GM06990 (cell line): ENCODE data around the gene NFIL3.

Source experiments
- DNase-seq: peaks from one replicate; pipeline ENCODE4 v3.0.0-alpha.2; 2011; ENCODE audit not compliant: insufficient read length; ENCODE audit errors: extremely low read depth
- H3K27me3 ChIP-seq: replicated peaks from 2 replicates; pipeline ENCODE4 v1.6.0; 2011; ENCODE audit warnings: low read length; ENCODE audit not compliant: control insufficient read depth, insufficient read depth
- H3K36me3 ChIP-seq: 2 replicates; pipeline ENCODE4 v1.5.1; 2011; ENCODE audit warnings: low read length; ENCODE audit not compliant: control insufficient read depth, insufficient read depth
- H3K4me3 ChIP-seq: replicated peaks from 2 replicates; pipeline ENCODE4 v1.5.1; 2011; ENCODE audit warnings: low read depth, mild to moderate bottlenecking, control low read depth, low read length
- CTCF ChIP-seq: IDR thresholded peaks from 2 replicates; pipeline ENCODE4 v1.5.1; 2011; ENCODE audit warnings: low read length, control low read depth, mild to moderate bottlenecking, inconsistent platforms; ENCODE audit not compliant: insufficient read depth, poor library complexity, severe bottlenecking

The NFIL3 gene

GRCh38 chr9:91386765-91387164, 36.9 kb downstream of the NFIL3 start:
- no peaks in the 10 kb centered on the region for H3K36me3 ChIP-seq
- no peak overlapping the region for H3K4me3 ChIP-seq
- H3K27me3 ChIP-seq, result no peaks in the 10 kb centered on the region
- no peak for TF ChIP-seq CTCF
- DNase-seq, result no peak

GRCh38 chr9:91384954-91385353, 38.7 kb downstream of the NFIL3 start:
- TF ChIP-seq CTCF, result no peak
- no peak for DNase-seq
- no peaks in the 10 kb centered on the region for H3K36me3 ChIP-seq
- H3K4me3 ChIP-seq, result no peak overlapping the region
- H3K27me3 ChIP-seq, result no peaks in the 10 kb centered on the region

GRCh38 chr9:91383577-91383976, 40.1 kb downstream of the NFIL3 start:
- Histone ChIP-seq H3K27me3 (no peaks in the 10 kb centered on the region), H3K36me3 (no peaks in the 10 kb centered on the region), H3K4me3 (no peak overlapping the region)
- no peak for TF ChIP-seq CTCF
- no peak for DNase-seq

GRCh38 chr9:91382298-91382697, 41.3 kb downstream of the NFIL3 start:
- DNase-seq, result no peak
- no peak for TF ChIP-seq CTCF
- no peaks in the 10 kb centered on the region for H3K27me3 ChIP-seq
- H3K4me3 ChIP-seq, result no peak overlapping the region
- no peaks in the 10 kb centered on the region for H3K36me3 ChIP-seq

- DNase-seq, result no peak
Measured at GRCh38 chr9:91379426-91379825, 44.2 kb downstream of the NFIL3 start.

More at GRCh38 chr9:91379426-91379825, 44.2 kb downstream of the NFIL3 start:
- H3K36me3 ChIP-seq, result no peaks in the 10 kb centered on the region
- TF ChIP-seq CTCF, result no peak
- H3K27me3 ChIP-seq, result no peaks in the 10 kb centered on the region
- H3K4me3 ChIP-seq, result no peak overlapping the region
